GM19035 (cell line): ENCODE results near the gene BSPRY.
"Not testable (repeated sequence)": the region's sequence is repeated elsewhere in the genome, so short reads cannot be mapped to it uniquely, and the experiment has no call there.

Experiments
- ATAC-seq: cut with Tn5 transposase; IDR thresholded peaks from one replicate; pipeline ENCODE4 v1.9.1; 2021; ENCODE audit not compliant: unreplicated experiment

Gene BSPRY

DNA sequence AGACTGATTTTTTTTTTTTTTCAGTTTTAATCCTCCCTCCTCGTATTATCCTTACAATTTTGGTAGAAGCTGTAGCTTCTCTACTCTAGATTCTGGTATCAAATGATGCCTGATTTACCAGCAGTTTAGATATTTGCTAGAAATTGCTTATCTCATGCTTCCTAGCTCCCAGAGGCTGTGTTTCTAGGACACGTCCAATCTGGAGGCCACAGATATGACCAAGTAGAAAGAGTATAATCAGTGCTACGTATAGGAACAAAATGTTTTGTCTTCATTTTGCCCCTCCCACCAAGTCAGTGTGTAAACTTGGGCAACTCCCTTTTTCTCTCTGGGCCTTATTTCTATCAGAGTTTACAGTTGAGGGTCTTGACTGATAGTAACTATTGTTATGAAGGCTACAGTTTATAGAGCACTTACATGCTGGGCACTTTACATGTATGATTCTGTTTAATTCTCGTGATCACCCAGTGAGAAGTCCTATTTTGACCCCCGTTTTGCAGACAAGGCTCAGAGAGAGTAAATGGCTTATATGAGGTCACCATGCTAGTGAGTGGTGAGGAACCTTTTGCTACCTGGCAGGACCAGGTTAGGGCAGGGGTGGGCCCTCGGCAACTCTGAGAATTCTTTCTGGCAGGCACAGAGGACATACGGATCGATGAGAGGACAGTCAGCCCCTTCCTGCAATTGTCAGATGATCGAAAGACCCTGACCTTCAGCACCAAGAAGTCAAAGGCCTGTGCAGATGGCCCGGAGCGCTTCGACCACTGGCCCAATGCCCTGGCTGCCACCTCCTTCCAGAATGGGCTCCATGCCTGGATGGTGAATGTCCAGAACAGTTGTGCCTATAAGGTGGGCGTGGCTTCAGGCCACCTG lies 19.9 kb downstream of the BSPRY start:
- ATAC-seq, result no peak

DNA sequence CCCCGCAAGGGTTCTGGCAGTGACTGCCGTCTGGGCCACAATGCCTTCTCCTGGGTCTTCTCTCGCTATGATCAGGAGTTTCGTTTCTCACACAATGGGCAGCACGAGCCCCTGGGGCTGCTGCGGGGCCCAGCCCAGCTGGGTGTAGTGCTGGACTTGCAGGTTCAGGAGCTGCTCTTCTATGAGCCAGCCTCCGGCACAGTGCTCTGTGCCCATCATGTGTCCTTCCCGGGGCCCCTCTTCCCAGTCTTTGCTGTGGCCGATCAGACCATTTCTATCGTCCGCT lies 20.5 kb downstream of the BSPRY start:
- no peak for ATAC-seq

DNA sequence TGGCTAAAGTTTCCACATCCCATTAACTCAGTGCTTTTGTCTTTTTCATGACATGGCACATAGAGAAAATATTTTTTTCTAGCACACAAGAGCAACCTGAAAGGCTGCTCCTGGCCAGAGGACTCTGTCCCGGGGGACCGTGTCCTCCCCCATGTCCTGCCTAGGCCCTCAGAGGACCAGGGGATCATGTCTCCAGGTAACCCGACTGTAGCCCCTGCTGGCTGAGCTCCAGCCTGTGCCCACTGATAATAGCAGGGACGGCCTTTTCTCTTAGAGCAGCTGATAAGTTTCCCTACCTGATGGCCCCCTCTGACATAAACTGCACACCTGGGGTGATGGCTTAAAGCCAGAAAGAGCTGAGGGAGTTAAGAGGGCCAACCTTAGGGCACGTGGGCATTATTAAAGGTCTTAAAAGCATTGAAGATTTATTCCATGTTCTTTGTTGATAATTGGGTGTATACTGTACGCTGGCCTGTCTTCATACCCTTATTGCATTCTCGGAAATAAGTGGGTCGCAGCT lies 21.5 kb downstream of the BSPRY start:
- ATAC-seq, result no peak

DNA sequence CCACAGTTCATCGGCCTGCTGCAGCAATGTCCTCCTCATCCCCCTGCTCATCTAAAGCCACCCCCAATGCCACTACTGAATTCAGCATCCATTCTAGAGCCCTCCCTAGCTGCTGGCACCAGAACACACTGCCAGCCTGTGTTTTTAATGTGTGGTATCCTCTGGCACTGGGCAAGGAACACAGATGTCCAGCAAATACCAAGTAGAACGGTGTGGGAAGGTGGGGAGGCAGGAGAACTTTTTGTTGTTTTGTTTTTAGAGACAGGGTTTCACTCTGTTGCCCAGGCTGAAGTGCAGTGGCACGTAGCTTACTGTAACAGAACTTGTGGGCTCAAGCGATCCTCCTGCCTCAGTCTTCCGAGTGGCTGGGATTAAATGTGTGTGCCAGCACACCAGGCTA lies 22.7 kb downstream of the BSPRY start:
- ATAC-seq, result no peak

GRCh38 chr9:113373256-113373655 lies 23.9 kb downstream of the BSPRY start:
- no peak for ATAC-seq

- ATAC-seq, result no peak
Observed at GRCh38 chr9:113373676-113374392, 24.5 kb downstream of the BSPRY start.

GRCh38 chr9:113375057-113376023 lies 26.0 kb downstream of the BSPRY start:
- ATAC-seq, result no peak

- peak; percentile 76 for ATAC-seq
Observed at GRCh38 chr9:113376634-113377567, 27.6 kb downstream of the BSPRY start, which contains the start of gene HDHD3. Gene HDHD3, minus strand, starts transcription at chr9:113376986. Its CDS starts 2,632 bp downstream, at chr9:113374354.

- not testable (repeated sequence) for ATAC-seq
Observed at GRCh38 chr9:113379094-113379828, 29.9 kb downstream of the BSPRY start.

DNA sequence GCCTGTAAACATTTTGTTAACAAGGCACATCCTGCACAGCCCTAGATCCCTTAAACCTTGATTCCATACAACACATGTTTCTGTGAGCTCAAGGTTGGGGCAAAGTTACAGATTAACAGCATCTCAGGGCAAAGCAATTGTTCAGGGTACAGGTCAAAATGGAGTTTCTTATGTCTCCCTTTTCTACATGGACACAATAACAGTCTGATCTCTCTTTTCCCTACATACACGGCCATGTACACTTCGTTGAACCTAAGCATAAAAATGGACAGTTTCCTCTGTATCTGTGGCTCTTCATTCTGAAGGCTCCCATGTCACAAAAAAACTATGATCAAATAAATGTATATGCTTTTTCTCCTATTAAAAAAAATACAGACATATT lies 30.5 kb downstream of the BSPRY start:
- ATAC-seq, result not testable (repeated sequence)

- ATAC-seq, result peak; percentile 43
Observed at GRCh38 chr9:113380869-113381378, 31.6 kb downstream of the BSPRY start.

- not testable (repeated sequence) for ATAC-seq
Observed at GRCh38 chr9:113381441-113381840, 32.1 kb downstream of the BSPRY start.

DNA sequence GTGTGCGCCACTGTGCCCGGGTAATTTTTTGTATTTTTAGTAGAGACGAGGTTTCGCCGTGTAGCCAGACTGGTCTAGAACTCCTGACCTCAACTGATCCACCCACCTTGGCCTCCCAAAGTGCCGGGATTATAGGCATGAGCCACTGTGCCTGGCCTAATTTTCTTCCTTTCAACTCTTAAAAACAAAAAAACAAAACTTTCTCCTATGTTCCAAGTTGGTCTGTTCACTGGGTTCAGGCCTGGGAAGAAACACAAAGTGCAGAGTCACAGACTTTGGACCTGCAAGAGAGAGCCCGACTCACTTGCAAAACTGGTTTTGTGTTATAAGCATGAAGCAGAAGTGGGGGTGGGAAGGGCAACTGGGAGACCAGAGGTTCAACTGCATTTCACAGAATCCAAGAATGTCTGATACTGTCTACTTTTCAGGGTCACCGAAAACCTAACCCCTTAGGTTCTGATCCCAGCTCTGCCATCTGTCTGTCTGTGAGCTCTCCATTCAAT lies 32.6 kb downstream of the BSPRY start:
- ATAC-seq, result no peak

DNA sequence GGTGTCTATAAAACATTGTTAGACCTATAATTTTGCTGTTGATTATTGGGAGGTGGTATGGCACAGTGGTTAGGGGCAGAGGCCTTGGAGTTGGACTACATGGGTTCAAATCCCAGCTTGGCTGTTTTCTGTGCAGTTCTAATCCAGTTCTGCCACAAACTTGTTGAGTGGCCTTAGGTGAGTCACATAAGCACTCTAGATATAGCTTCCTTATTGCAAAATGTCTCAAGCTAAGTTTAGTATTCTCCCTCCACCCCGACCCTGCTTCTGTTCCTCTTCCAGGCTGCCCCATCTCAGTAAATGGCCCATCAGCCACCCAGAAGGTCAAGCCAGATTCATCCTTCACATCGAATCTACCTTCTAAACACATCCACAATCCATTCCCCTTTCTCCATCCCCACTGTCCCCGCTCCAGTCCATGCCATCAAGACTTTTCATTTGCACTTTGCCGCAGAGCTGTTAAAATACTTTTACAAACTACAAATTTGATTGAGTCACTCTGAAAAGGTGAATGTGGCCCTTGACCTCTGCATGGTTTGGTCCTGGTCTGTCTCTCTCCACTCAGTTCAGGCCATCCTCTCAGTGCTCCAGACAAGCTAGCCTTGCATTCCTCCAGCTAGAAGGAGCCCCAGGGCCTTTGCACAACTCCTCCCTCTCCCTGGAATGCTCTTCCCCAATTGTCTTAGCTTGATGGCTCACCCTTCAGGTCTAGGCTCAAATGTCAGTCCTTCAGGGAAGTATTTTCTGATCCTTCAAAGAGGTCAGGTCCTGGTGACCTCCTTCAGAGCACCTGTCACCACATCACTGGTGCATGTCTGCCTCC lies 37.4 kb downstream of the BSPRY start:
- no peak for ATAC-seq

DNA sequence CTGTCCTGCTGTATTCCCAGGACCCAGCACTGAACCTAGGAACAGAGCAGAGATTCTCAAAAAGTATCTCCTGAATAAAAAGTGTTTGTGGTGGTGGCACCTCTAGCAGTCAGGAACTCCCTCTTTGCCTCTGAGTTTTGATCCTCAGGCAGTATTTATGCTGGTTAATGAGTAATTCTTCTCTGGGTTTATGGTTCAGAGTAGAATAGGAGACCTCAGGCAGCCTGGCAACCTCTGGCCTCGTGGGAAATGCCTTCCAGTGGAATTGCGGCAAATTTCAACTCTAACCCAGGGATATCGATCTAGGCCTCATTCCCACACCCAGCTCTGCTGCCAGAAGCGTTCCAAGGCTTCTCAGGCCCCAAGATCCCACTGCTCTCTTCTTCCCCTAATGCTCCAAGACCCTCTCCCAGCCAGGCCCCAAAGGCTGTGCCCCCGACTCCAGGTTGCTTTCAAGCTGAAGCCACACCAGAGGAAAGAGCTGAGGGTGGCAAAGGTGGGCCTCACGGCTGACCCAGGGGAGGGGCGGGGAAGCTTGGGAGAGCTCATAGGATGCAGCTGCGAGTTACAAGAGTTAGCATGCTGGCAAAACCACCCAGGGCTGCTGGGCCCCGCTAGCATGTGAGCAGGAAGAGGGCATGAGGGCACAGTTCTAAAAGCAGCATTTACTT lies 38.4 kb downstream of the BSPRY start:
- no peak for ATAC-seq

DNA sequence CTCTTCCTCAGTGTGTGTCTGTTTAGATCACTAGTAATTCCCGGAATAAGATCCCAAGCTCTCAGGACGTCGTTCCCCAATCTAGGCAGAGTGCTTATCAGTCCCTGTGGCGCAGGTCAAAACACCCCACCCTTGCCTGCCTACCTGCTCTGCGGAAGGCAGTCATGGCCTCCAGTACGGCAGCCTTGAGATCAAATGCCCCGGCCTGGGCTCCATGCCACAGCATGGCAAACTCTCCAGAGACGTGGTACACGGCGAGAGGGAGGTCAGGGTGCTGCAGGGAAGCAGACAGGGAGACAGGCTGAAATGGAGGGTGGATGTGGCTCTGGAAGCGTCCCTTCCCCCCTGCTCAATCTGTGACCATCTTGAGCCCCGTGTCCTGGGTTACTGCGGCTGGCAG lies 39.5 kb downstream of the BSPRY start:
- no peak for ATAC-seq

GRCh38 chr9:113389451-113389850 lies 40.1 kb downstream of the BSPRY start:
- ATAC-seq, result no peak
